ENCODE results near the gene PGAP1.

PGAP1 gene

DNA sequence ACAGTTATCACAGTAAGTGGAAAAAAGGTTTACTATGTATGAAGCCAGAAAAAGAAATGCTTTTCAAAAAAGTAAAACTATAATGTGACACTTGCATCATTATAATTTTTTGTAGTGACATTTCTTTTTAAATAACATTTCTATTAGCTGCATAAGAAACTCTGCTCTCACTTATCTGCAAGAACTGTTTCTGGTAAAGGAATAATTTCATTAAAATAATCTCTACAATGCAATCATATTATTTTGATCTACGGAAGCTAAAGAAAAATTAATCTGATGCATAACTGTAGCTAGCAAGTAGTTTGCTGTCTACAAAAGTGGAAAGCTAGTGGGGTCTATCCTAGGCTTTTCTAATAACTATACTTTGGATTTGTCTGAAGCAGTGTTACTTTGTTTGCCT, 50.1 kb downstream of the PGAP1 start:
- no peak for DNase-seq

DNA sequence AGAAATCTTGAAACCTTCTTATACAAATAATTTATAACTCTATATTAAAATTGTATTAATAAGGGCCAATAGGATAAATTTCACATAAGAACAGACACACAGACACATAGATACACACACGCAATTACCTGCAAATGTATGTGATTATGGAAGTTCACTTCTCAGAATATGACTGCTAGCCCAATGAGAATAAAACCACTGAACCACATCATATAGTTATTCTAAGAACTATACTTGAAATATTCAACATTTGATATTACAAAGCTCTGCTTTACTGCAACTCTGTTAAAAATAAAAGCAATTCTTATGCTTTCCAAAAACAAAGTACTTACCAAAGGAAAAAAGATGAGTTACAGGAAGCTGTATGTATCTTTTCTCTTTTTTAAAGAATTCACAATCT, 51.1 kb downstream of the PGAP1 start:
- DNase-seq: no peak

DNA sequence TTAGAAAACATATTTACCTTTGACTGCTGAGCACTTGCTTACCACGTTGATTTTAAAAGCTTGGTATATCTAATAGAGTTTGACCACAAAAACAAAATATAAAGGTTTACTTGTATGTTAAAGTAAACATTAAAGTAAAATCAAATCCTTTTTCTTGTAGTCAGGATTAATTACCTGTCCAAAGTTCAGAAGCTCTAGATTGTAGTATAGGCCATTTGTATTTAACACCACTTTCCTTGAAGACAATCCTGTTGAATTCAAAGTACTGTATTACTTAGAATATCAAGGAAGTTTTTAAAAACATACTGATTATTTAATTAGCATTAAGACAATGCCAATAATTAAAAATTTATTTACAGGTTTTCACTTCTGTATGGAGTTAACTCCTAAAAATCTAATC, 53.0 kb downstream of the PGAP1 start:
- DNase-seq: no peak

DNA sequence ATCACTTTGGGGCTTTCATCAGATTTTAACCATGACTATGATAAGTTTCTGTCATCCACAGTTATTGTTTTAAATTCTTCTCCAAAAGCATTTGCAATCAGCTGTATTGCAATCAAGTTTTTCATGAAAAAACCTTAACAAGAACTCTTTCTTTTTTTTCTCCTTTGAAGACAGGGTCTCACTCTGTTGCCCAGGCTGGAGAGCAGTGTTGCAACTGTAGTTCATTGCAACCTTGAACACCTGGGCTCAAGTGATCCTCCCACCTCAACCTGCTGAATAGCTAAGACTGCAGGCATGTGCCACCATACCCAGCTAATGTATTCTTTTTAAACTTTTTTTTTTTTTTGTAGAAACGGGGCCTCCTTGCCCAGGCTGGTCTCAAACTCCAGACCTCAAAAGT, 71.9 kb downstream of the PGAP1 start:
- no peak for DNase-seq

DNA sequence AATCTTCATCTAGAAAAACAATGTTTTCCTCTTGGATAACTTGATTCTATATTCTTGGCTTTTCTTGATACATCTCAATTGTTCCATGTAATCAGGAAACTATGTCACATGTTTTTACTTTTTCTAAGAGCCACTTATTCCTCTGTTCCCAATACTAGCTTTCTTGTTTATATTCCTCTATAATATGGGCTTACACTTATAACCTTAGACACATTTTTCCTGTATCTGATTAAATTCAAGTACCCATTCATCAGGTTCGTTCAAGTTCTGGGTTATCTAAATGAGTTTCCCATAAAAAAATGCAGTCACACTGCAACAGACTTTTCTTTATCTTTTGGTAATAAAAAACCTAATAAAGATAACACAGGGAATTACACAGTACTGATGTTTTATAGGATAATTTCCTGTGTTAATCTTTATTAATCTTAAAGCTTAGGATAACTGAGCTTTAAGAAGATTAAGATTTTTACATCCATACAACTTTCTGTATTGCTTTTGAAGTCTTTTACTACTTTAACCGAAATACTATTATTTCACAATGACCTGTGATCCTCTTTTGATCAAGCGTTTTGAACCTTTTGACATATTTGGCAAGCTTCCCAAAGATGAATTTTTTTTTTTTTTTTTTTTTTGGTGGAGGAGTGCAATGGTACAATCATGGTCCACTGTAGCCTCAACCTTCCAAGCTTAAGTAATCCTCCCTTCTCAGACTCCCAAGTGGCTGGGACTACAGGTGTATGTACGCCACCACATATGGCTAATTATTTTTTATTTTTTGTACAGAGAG, 73.0 kb downstream of the PGAP1 start:
- no peak for DNase-seq

DNA sequence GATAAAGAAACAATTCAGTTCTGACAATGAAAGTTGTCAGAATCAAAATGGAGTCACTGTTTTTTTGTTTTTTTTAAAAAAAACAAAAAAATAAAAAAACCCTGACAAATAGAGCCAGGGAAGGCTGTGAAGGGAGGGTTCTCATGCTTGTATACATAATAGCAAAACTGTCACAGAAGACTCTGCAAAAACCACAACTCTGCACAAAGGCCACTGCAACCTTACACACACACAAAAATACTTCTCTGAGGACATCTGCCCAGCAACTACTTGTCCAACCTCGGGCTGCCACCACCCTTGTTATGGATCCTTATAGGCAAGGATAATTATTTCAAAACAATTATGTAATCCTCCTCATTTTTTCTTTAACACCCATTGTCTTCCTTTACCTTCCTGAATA, 75.4 kb downstream of the PGAP1 start:
- no peak for DNase-seq

DNA sequence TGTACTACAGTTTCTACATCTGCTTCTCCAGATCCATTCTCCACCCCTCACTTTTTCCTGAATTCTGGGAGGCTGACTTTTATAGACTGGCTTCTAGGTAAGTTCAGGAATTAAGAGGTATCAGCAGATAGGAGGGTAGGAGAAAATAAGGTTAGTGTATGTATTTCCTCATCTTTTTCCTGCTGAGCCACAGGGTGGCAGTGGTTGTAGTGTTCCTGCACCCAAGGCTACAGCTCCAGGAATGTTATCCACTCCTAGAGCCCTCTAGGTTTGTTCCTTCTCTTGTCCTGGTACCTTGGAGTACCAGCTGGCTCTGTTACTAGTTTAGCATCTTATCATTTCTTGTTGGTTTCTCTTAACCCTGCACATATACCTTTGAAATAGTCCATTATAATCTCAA, 76.6 kb downstream of the PGAP1 start:
- peak; percentile 35 for DNase-seq

DNA sequence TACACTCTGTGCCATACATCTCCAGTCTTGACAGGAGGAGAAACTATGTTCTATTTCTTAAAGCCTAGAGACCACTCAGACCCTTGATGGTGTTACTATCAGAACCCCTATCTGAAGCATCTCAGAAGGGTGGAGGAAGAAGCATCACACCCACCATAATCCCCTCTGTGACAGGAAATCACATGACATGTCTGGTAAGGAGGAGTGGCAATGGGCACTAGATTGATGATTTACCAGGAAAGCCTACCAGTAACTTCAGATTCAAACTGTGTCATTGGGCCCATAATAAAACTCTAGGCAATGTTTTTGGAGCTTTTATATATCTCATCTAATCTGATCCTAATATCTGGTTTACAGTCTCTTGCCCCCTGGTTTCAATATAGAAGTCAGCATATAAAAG, 80.2 kb downstream of the PGAP1 start:
- no peak for DNase-seq

DNA sequence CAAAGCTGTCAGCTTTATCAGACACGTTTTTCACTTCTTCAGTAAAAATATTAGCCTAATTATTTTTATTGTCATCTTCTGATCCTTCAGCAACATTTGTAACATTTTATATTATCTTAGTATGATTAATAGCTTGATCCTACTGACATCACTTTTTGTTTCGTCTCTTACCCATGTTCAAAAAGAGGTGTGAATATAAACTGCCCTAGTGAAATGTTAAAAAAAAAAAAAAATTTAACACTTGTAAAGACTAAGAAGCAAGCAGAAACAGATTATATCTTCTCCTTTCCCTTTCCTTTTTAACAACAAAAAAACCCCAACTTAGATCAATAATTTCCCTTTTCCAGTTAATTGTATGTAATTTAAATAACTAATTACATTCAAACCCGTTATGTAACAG, 81.1 kb downstream of the PGAP1 start:
- DNase-seq: no peak

DNA sequence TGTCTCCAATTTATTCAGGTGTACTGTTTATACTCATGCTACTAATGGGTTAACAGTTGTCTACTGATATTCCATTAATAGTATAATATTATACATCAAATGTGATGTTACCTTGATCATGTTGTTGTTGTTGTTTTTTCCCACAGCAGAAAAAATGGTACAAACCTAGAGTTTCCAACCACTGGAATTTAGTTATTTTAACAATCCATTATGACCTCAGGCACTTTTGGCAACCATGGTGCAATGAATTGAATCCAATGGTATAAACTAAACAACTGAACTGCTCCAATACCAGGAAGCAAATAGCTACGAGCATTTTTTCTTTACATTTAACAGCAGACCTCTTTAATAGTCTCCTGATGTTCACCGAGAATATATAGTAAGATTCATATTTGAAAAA, 86.3 kb downstream of the PGAP1 start:
- DNase-seq: no peak

DNA sequence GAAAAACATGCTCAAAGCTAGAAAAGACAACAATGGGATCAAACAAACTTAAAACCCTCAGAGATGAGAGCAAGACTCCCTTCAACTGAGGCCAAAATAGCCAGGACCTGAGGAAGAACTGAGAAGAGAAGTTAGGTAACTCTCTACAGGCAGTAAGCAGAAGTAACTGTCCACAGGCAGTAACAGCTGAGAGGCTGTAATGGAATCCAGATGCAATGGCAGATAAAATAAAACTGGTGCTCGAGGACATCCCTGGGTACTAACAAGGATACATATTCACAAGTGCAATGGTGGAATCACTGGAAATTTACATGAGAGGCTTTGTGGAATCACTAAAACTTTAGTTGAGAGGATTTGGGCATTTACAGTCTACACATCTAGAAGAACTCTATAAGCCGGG, 86.9 kb downstream of the PGAP1 start:
- DNase-seq: peak; percentile 30

DNA sequence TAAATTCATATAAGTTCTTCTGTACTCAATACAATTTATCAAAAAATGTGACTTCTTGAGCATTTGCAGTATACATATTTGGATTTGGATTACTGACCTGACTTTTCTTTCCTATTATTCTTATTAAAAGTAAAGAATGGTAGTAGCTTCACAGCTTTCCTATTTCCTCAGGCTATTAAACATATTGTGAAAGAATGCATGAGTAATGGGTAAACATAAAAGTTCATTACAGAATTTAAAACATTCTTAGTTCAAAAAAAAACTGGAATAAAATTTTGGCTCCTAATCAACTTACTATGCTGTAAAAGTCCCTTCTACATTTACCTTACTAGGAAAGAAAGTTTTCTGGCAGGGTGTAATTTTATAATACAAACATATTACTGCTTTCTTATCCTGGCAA, 90.1 kb downstream of the PGAP1 start:
- no peak for DNase-seq

DNA sequence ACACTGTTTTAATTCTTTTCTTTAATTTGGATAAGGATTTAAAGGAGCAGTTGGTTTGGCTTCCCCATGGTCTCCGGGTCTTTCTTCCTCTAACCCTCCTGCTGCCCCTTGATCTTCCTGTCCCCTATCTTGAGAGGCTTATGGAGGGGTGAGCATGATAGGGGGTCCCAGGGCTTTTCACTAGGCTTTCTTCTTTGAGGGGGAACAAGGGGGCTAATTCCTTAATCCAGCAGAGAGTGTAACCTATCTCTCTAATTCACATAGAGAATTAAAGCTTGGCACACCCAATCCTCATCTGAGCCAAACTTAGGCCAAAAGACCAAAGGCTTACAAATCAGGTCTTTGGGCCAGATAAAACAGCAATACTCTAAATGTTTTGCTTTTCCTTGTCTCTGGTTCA, 95.8 kb downstream of the PGAP1 start:
- DNase-seq: no peak

DNA sequence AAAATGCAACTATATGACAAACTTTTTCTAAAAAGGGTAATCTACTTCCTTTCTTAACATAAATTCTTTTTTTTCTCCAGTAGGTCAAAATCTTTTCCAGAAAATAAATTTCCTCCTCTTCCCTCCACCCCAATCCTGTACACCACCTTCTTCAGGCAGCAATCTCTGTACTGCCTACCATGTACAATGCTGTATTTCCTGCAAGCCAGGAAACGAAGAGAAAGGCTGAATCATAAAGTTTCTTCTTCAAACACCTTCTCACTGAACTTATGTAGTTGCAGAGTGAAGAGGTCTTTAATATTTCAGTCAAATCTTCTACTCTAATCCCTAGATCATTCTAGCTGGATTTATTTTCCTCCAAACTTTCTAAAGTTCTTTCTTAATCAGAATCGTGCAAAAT, 99.2 kb downstream of the PGAP1 start:
- no peak for DNase-seq

DNA sequence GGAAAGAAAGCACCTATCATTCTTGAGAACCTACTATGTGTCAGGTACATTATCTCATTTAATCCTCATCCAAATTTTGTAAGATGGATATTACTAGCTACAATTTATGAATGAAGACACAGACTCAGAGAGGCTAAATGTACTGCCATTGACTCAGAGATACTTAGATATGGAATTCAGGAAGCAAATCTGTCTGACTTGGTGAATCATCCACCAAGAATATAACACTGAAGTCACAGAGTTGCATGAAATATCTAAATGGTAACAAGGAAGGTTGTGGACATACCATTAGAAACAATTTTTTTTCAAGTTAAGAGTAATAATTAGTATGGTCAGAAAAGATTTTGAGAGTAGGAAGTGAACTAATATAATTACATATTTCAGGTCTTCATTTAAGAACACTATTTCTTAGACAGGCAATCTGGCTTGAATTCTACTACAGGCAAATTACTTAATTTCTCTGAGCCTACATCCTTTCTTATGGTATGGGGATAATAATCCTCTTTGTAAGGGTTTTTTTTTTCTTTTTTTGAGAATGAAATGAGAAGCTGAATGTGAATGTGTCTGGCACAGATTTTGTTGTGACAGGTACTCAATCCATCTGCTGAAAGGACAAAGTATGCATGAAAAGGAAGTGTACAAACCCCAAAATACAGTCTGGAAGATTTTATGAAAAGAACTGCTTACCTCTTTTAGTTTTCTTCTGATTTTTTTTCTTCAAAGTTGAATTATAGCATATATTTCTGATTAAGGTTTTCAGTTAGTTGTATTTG, 102.6 kb downstream of the PGAP1 start:
- peak; percentile 58 for DNase-seq

DNA sequence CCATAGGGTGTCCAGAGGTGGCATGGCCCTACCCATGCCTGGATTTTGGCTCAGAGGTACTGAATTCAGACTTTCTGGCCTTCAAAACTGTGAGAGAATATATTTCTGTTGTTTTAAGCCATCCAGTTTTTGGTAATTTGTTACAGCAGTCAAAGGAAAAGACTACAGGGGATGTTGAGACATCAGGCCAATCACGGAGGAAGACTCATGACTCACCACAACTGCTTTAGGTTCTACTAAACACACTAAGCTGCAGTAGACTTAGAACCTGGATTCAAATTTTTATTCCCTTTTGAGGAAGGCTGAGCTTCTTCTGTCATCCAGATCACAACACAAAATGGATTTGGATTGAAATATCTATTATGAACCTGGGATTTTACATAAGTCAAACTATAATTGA, 105.3 kb downstream of the PGAP1 start:
- DNase-seq: no peak

DNA sequence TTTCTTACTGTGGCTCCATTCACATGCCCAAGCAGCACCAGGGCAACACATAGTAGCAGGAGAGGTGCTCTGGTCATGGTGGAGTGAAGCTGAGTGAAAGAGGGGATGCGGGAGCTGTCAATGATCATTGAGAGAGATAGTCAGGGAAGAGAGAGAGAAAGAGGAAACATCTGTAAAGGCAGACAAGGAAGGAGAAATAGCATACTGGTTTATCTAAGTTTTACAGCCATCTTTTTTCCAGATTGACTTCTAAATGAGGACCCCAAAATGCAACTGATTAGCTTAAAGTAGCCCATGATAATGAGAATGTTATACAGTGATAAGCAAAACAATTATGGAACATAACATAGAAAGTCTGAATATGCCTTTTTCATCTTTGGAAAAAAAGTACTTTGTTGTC, 117.2 kb downstream of the PGAP1 start, which contains the start of gene C2orf66:
Gene C2orf66, minus strand, starts transcription at position 96 of the 400 bp plus-strand sequence. Its CDS starts 19 bp downstream, at position 77.
- peak; percentile 81 for DNase-seq

DNA sequence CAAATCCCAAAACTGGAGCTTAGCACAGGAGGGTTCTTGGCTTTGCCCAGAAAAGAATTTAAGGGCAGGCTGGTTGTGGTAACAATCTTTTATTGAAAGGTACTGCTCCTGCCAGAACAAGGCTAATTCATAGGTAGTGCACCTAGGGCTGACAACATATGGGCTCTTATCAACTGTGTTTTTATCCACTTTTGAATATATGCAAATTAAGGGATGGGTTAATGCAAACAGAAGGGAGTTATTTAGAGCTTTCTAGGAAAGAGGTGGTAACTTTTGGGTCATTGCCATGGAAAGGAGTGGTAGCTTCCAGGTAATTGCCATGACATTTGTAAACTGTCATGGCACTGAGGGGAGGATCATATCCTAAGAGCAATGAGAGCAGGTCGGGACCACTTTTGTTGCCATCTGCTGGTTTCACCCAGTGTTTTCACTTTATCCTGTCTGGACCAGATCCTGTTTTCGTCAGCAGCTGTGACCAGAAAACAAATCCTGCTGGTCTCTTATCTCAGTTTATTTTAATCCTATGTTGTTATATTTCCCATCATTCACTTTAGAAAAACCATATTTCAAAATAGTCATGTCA, 118.3 kb downstream of the PGAP1 start:
- peak; percentile 45 for DNase-seq

DNA sequence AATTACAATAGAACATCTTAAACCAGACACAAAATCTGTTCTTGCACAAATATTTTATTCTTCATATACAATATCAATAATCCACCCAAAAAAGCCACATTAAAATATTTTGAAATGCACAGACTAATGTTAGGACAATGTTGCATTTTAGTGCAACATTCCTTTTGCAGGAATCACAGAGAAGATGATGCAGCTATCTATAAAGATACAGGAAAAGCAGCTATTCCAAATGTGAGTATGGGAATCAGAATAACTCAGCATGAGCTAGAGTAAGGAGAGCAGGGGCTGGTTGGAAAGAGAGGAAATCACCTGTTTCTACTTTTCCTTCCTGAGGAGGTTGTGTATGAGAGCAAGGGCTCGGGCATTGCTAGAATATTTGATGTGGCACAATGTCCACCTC, 122.1 kb downstream of the PGAP1 start:
- DNase-seq: no peak

DNA sequence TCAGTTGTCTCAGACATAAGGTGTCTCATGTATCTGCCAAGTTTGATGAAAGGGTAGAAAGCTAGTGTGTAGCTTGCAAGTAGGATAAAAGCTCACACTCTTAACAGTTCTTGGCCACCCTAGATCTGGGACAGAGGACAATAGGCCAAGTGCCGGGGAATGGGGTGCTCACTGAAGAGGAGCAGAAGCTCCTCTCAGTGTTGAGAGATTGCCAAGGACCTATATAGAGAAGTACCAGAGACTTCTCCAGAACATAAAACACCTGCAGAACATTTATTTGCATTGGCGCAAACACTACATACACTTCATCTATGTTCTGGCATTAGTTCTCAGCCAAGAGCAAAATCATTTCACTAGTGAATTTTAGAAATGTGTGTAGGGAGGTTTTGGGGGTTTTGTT, 124.1 kb downstream of the PGAP1 start:
- no peak for DNase-seq

DNA sequence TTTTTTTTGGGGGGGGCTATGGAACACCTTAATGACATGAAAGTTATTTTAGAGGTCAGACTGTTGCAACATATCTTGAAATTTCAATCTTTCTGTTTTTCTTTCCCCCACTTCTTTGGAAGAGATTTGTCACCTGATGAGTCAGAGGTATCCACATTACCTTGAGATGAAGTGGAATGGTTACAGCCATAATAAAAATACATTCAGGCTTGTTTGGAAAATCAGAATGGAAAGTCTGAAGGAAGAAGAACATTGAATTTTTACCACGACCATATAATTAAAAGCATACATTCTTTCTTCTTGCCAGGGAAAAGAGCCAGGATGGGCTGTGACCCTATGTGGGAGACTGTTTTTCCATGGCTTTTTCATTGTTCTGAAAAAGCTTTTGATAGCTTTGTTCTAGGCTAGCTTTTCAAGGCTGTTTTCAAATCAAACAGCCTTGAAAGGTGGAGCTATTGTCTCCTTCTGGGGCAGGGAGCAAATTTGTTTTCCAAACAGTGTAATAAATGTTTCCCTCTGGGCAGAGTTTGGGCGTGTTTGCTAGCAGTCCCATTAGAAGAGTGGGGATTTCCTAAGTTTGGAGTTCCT, 124.7 kb downstream of the PGAP1 start:
- no peak for DNase-seq

DNA sequence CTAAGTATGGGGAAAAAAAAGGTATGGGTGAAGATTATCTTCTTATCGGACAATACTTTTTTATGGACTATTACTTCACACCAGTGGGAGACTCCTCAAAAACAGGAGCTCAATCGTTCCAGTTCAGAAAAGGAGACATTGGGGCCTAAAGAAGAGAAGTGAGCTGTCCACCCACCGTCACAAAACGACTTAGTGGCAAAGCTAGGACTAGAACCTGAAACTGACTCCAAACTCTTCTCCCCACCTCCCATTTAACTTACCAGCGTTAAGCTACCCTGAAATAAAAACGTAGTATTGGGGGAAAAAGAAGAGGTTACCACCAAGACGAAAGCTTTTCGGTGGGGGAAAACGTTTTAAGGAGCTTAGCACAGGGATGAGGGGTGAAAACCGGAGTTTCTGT, 127.5 kb downstream of the PGAP1 start:
- no peak for DNase-seq

DNA sequence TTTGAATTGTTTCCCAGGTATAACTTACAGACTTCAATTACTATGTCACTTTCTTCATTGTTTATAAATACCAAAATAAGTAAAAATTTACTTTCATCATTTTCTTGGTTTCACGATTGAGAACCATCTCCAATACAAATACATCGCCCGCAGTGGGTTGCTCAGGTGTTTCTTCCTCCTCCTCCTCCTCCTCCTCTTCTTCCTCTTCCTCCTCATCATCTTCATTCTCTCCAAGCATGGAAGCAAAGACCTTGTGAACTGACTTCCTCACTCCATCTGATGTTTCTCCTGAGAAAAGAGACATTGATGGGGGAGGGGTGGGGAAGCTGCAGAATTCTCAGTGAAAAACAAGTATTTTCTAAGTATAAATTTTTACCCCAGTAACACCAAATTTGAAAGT, 133.6 kb downstream of the PGAP1 start:
- no peak for DNase-seq

Measured in OCI-M1 (cell line).